PC-9 (cell line): ENCODE measurements around the gene UBXN10. TPM values are rescaled to one million over a fixed set of nuclear protein-coding genes. Genes with fewer than 3 reads are reported as not detected.

ENCODE experiments used
- BruUV-seq: library from RNA; stranded (reverse); fragments of 400-500 nt; replicated peaks from 2 replicates; lab custom pipeline; 2021; lab: Mats Ljungman, UMichigan
- CTCF ChIA-PET: fragments of 300-600 bp; sonication (Branson Sonifier 250); formaldehyde crosslinking; loops from one replicate; lab custom pipeline; 2022; ENCODE audit warnings: antibody characterized with exemption; lab: Charles Lee
- POLR2A ChIA-PET: fragments of 300-600 bp; sonication (Branson Sonifier 250); formaldehyde crosslinking; loops from one replicate; lab custom pipeline; 2022; ENCODE audit warnings: antibody characterized with exemption; ENCODE audit not compliant: unreplicated experiment; lab: Charles Lee
- DNase-seq, 2 experiments: peaks; one replicate each; pipeline versions ENCODE4 v3.0.0 to v3.0.0-alpha.2; 2015 to 2022; ENCODE audit warnings: mixed read lengths in 1 of 2
- H2AFZ ChIP-seq: fragments of 200-600 bp; sonication (generic); 2 replicates; pipeline ENCODE4 v1.8.1; 2017; ENCODE audit warnings: antibody characterized with exemption
- H3F3A ChIP-seq: fragments of 200-600 bp; sonication (generic); 2 replicates; pipeline ENCODE4 v1.8.1; 2017; ENCODE audit warnings: antibody characterized with exemption, mild to moderate bottlenecking, low read depth; ENCODE audit not compliant: insufficient read depth
- H3K27ac ChIP-seq: fragments of 200-600 bp; sonication (generic); 2 replicates; pipeline ENCODE4 v1.6.1; 2016; ENCODE audit warnings: mixed run types
- H3K27me3 ChIP-seq: fragments of 200-600 bp; sonication (generic); 2 replicates; pipeline ENCODE4 v1.6.1; 2016; ENCODE audit warnings: low read depth, mixed run types; ENCODE audit not compliant: insufficient read depth
- H3K36me3 ChIP-seq: fragments of 200-600 bp; sonication (generic); 2 replicates; pipeline ENCODE4 v1.6.1; 2016; ENCODE audit warnings: low read depth, mixed run types
- H3K4me1 ChIP-seq: fragments of 200-600 bp; sonication (generic); replicated peaks from 2 replicates; pipeline ENCODE4 v1.6.1; 2016; ENCODE audit warnings: mixed run types; ENCODE audit not compliant: insufficient read depth
- H3K4me2 ChIP-seq: fragments of 200-600 bp; sonication (generic); 2 replicates; pipeline ENCODE4 v1.6.1; 2017; ENCODE audit warnings: mixed run types
- H3K4me3 ChIP-seq: fragments of 200-600 bp; sonication (generic); 2 replicates; pipeline ENCODE4 v1.6.1; 2016; ENCODE audit warnings: mixed run types
- H3K79me2 ChIP-seq: fragments of 200-600 bp; sonication (generic); 2 replicates; pipeline ENCODE4 v1.6.1; 2017; ENCODE audit warnings: low read depth, mixed run types
- H3K9me2 ChIP-seq: fragments of 200-600 bp; sonication (generic); 2 replicates; pipeline ENCODE4 v1.8.1; 2017; ENCODE audit warnings: mild to moderate bottlenecking; ENCODE audit not compliant: insufficient read depth
- H3K9me3 ChIP-seq: fragments of 200-600 bp; sonication (generic); 2 replicates; pipeline ENCODE4 v1.8.1; 2016; ENCODE audit warnings: low read depth; ENCODE audit not compliant: insufficient read depth
- H4K20me1 ChIP-seq: fragments of 200-600 bp; sonication (generic); 2 replicates; pipeline ENCODE4 v1.8.1; 2017; ENCODE audit not compliant: insufficient read depth
- EZH2 ChIP-seq: fragments of 200-600 bp; sonication (generic); IDR thresholded peaks from 2 replicates; pipeline ENCODE4 v1.8.0; 2017; ENCODE audit warnings: antibody characterized with exemption, low read depth
- intact Hi-C: fragments of 100-400 bp; cut with micrococcal nuclease; formaldehyde crosslinking; loops from one replicate; pipeline ENCODE4 v1.10.0; 2022; ENCODE audit not compliant: unreplicated experiment
- total RNA-seq: library from RNA; stranded (reverse); gene quantifications from 2 replicates; pipeline ENCODE4 v1.2.3, GENCODE V29; 2021
- TF ChIP-seq, protein P1 (sequence below): fragments of 200-600 bp; sonication (generic); conservative IDR thresholded peaks from 2 replicates; pipeline ENCODE4 v1.6.1; 2017; ENCODE audit warnings: mixed run types, antibody characterized with exemption, mild to moderate bottlenecking, moderate library complexity

The UBXN10 gene
- total RNA-seq, 1 experiment from 2014 or later, result 11.9 TPM

DNA sequence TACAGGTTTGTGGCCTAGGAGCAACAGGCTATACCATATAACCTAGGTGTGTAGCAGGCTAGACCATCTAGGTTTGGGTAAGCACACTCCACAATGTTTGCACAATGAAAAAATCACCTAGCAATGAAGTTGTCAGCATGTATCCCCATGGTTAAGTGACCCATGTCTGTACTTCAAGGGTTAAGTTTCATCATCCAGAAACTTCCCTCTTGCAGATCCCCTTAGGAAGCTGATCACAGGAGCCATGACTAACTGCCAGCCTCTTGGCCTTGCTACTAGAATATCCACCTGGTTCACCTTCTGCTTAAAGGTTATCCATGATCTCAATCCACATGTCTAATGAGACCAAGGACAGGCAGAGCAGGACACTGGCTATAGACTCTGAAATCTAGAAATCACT lies 3.5 kb upstream of the UBXN10 start:
- H3K27me3 ChIP-seq, result no peaks in the 10 kb centered on the region
- H4K20me1 ChIP-seq, result no peaks in the 10 kb centered on the region
- intact Hi-C loops, result no loop called here
- no peak for DNase-seq
- H3K79me2 ChIP-seq, result peaks cover 10% of the 10 kb centered on the region
- BruUV-seq, result no TSS peak
- H3K4me2 ChIP-seq, result no peak overlapping the region
- no peaks in the 10 kb centered on the region for H3K36me3 ChIP-seq
- POLR2A ChIA-PET, result interaction anchor here (0.6 kb wide), 1 partner anchor 423 kb away, joined by 3 read pairs; no protein-coding TSS in a partner anchor
- no peaks in the 10 kb centered on the region for H3K9me2 ChIP-seq
- H2AFZ ChIP-seq, result no peak overlapping the region
- no peak overlapping the region for H3K27ac ChIP-seq
- no peak overlapping the region for H3K4me3 ChIP-seq
- no peak for TF ChIP-seq EZH2
- TF ChIP-seq, protein P1, sequence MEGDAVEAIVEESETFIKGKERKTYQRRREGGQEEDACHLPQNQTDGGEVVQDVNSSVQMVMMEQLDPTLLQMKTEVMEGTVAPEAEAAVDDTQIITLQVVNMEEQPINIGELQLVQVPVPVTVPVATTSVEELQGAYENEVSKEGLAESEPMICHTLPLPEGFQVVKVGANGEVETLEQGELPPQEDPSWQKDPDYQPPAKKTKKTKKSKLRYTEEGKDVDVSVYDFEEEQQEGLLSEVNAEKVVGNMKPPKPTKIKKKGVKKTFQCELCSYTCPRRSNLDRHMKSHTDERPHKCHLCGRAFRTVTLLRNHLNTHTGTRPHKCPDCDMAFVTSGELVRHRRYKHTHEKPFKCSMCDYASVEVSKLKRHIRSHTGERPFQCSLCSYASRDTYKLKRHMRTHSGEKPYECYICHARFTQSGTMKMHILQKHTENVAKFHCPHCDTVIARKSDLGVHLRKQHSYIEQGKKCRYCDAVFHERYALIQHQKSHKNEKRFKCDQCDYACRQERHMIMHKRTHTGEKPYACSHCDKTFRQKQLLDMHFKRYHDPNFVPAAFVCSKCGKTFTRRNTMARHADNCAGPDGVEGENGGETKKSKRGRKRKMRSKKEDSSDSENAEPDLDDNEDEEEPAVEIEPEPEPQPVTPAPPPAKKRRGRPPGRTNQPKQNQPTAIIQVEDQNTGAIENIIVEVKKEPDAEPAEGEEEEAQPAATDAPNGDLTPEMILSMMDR, result no peak
- peaks cover 57% of the 10 kb centered on the region for H3K4me1 ChIP-seq
- H3F3A ChIP-seq, result peaks cover 25% of the 10 kb centered on the region; the same call in 1 of the 2 replicates
- CTCF ChIA-PET, result interaction anchor here (0.6 kb wide), 1 partner anchor 30 kb away, joined by 12 read pairs; no protein-coding TSS in a partner anchor
- no peaks in the 10 kb centered on the region for H3K9me3 ChIP-seq

DNA sequence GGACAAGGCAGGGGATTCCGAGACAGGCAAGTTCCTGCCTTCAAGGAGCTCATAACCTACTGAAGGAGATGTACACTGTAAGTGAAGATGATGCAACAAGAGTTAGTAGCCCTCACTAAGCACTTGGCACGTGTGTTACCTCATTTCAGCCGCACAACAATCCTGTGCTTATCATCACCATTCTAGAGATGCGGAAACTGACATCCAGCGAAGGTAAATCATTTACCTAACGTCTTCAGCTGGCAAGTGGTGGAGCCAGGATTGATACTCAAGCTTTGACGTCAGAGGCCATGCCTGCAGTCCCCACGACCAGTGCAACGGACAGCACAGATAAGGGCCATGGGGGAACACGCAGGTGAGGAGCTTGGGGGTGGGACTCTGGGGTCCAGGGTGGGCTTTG lies 2.9 kb upstream of the UBXN10 start:
- Histone ChIP-seq H3K27me3 (no peaks in the 10 kb centered on the region), H3F3A (peaks cover 26% of the 10 kb centered on the region; the same call in 1 of the 2 replicates), H2AFZ (no peak overlapping the region), H3K27ac (no peak overlapping the region), H3K79me2 (peaks cover 16% of the 10 kb centered on the region), H3K9me2 (no peaks in the 10 kb centered on the region), H3K9me3 (no peaks in the 10 kb centered on the region), H3K4me3 (no peak overlapping the region), H3K36me3 (no peaks in the 10 kb centered on the region), H3K4me2 (no peak overlapping the region), H3K4me1 (peaks cover 63% of the 10 kb centered on the region), H4K20me1 (no peaks in the 10 kb centered on the region)
- ChIA-PET CTCF (interaction anchor here (0.6 kb wide), 1 partner anchor 29 kb away, joined by 12 read pairs; no protein-coding TSS in a partner anchor), POLR2A (interaction anchor here (0.6 kb wide), 1 partner anchor 423 kb away, joined by 3 read pairs; no protein-coding TSS in a partner anchor)
- no TSS peak for BruUV-seq
- DNase-seq, result no peak
- TF ChIP-seq, protein P1, result no peak
- no peak for TF ChIP-seq EZH2
- intact Hi-C loops, result no loop called here

DNA sequence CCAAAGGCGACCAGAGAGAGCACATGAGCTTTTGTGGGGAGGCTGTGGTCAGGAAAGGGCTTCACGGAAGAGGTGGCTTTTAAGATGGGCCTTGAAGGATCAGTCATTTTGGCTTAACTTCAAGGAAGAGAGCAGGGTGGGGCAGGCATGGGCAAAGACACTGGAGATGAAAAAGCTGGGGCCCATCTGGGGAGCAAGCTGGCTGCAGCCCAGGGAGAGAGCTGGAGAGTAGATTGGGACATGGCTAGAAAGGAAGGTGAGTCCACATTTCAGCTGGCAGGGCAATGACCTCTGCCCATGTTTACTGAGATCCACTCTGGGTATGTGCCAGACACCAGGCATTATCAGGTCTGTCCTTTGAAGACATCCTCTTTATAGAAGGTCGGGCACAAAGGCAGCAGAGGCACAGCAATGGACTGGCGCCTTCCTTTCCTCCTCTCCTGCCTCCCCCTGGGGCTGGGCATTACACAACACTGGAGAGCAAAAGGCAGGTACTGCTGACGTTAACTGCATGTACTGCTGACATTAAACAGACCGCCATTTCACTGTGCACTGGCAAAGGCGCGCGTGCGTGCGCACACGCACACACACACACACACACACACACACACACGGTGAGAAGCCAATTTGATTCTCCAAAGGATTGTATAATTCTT lies 2.2 kb upstream of the UBXN10 start:
- TF ChIP-seq EZH2, result no peak
- TF ChIP-seq, protein P1, result no peak
- H4K20me1 ChIP-seq, result no peaks in the 10 kb centered on the region
- H3K79me2 ChIP-seq, result peaks cover 23% of the 10 kb centered on the region
- H3K27ac ChIP-seq, result no peak overlapping the region
- intact Hi-C loops, result no loop called here
- no peaks in the 10 kb centered on the region; the same call in 1 of the 2 replicates for H3K36me3 ChIP-seq
- no peaks in the 10 kb centered on the region for H3K9me2 ChIP-seq
- BruUV-seq, result no TSS peak
- peaks cover 70% of the 10 kb centered on the region for H3K4me1 ChIP-seq
- no peaks in the 10 kb centered on the region for H3K9me3 ChIP-seq
- CTCF ChIA-PET, result no interaction called here
- H3F3A ChIP-seq, result peaks cover 26% of the 10 kb centered on the region; the same call in 1 of the 2 replicates
- no peak overlapping the region for H3K4me2 ChIP-seq
- no peaks in the 10 kb centered on the region for H3K27me3 ChIP-seq
- H2AFZ ChIP-seq, result no peak overlapping the region
- POLR2A ChIA-PET, result interaction anchor here (0.6 kb wide), 1 partner anchor 430 kb away, joined by 6 read pairs; no protein-coding TSS in a partner anchor
- H3K4me3 ChIP-seq, result no peak overlapping the region
- no peak for DNase-seq
